NB4 (cell line): ENCODE measurements around the gene SMCO2.
A peak's percentile ranks its signal among the peaks of the same experiment; 100 is the strongest.

Source experiments
- DNase-seq: peaks from one replicate; pipeline ENCODE4 v3.0.0; 2010; ENCODE audit warnings: low read depth
- H3K4me3 ChIP-seq: one replicate; pipeline ENCODE4 v1.5.1; 2011; ENCODE audit warnings: mild to moderate bottlenecking, low read depth, low read length, moderate library complexity
- MYC ChIP-seq: IDR thresholded peaks from 2 replicates; pipeline ENCODE4 v1.6.1; 2011; ENCODE audit warnings: low read depth, low read length
- POLR2A ChIP-seq: IDR thresholded peaks from 2 replicates; pipeline ENCODE4 v1.6.1; 2011; ENCODE audit warnings: mild to moderate bottlenecking; ENCODE audit not compliant: insufficient read length; ENCODE audit errors: extremely low read depth
- TF ChIP-seq, protein P1 (sequence below): IDR thresholded peaks from 2 replicates; pipeline ENCODE4 v1.6.1; 2011; ENCODE audit warnings: low read depth, low read length
- TF ChIP-seq, protein P2 (sequence below): IDR thresholded peaks from one replicate; pipeline ENCODE4 v1.5.1; 2012; ENCODE audit warnings: low read depth, low read length

Gene SMCO2

DNA sequence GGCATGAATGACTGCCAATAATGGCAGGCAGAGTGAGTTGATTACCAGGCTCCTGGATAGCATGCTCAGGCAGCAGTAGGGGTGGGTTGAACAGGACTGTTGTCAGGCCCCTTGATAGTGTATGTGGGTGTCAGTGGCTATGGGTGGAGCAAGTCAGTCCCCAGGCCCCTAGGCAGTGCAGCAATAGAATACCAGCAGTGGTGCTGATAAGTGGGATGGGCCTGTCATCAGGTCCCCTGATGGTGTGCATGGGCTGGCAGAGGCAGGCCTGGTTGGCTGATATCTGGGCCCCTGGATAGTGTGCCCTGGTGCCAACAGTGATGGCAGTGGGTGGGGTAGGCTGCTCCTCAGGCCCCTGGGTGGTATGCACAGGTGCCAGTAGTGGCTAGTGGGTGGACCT is 32.4 kb downstream of the SMCO2 start:
- TF ChIP-seq, protein P1, sequence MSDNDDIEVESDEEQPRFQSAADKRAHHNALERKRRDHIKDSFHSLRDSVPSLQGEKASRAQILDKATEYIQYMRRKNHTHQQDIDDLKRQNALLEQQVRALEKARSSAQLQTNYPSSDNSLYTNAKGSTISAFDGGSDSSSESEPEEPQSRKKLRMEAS: no peak
- no peak overlapping the region for H3K4me3 ChIP-seq
- no peak for DNase-seq

DNA sequence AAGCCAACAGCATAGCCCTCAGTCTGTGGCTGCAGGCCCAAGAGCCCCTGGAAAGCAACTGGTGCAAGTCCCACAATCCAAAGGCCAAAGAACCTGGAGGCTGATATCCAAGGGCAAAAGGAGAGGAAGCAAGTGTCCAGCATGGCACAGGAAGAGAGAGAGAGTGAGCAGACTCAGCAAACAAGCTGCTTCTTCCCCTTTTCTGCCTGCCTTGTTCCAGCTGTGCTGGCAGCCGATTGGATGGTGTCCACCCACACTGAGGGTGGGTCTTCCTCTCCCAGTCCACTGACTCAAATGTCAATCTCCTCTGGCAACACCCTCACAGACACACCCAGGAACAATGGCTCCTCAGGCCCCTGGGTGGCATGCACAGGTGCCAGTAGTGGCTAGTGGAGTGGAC is 33.5 kb downstream of the SMCO2 start:
- no peak overlapping the region for H3K4me3 ChIP-seq
- TF ChIP-seq MYC: no peak
- TF ChIP-seq, protein P2, sequence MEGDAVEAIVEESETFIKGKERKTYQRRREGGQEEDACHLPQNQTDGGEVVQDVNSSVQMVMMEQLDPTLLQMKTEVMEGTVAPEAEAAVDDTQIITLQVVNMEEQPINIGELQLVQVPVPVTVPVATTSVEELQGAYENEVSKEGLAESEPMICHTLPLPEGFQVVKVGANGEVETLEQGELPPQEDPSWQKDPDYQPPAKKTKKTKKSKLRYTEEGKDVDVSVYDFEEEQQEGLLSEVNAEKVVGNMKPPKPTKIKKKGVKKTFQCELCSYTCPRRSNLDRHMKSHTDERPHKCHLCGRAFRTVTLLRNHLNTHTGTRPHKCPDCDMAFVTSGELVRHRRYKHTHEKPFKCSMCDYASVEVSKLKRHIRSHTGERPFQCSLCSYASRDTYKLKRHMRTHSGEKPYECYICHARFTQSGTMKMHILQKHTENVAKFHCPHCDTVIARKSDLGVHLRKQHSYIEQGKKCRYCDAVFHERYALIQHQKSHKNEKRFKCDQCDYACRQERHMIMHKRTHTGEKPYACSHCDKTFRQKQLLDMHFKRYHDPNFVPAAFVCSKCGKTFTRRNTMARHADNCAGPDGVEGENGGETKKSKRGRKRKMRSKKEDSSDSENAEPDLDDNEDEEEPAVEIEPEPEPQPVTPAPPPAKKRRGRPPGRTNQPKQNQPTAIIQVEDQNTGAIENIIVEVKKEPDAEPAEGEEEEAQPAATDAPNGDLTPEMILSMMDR: no peak
- TF ChIP-seq POLR2A: no peak
- TF ChIP-seq, protein P1: no peak
- DNase-seq: peak; percentile 69

DNA sequence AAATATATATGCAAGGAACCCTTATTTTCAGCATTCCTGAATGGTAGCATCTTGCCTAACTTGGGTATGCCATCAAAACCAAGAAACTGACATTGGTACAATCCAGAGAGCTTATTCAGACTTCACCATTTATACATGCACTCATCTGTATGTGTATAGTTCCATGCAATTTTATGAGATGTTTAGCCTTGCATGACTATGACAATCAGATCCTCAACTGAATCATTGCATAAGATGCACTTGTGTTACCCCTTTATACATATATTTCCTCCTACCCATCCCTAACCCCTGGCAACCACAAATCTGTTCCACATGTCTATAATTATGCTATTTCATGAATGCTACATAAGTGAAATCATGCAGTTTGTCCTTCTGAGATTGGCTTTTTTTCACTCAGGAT is 40.4 kb downstream of the SMCO2 start:
- no peak for DNase-seq
- TF ChIP-seq POLR2A (no peak), MYC (no peak)
- TF ChIP-seq, protein P1: no peak
- TF ChIP-seq, protein P2: no peak
- H3K4me3 ChIP-seq: no peak overlapping the region

DNA sequence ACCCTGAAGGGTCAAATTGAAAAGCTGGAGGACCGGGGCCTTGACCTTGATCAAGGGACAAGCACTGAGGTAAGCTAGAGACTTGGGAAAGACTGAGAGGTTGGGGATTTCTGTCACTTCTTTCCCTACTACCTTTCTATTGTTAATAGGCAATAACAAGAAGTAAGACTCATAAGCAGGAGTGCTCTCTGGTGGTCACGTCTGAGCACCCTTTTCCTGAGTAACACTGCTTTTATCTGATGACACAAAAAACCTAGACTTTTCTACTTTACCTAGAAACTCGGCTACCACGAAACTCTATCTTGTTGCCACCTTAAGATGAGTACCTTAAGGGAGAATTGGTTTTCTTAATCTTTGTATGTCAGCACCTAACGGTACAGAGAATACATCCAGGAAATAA is 41.9 kb downstream of the SMCO2 start:
- DNase-seq: no peak
- no peak overlapping the region for H3K4me3 ChIP-seq
- TF ChIP-seq MYC (no peak), POLR2A (no peak)
- TF ChIP-seq, protein P2: no peak
- TF ChIP-seq, protein P1: no peak

DNA sequence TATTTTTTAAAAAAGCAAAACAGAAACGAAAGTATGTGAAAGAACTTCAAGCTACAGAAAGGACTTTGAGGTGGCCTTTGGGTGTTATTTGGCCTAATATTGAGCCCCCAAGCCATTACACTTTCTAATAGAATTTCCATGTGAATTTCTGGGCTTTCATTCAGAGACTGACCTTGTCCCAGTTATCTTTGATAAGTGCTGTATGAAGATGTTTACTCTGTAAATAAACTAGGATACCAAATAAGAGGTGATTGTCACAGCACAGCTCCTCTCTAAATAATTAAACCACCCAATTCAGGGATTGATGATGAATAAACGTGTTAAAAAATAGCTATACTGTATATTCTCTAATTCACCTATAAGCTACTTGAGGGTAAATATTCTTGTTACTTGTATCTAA is 44.7 kb downstream of the SMCO2 start:
- DNase-seq: no peak
- TF ChIP-seq, protein P2: no peak
- TF ChIP-seq POLR2A (no peak), MYC (no peak)
- TF ChIP-seq, protein P1: no peak
- H3K4me3 ChIP-seq: no peak overlapping the region

DNA sequence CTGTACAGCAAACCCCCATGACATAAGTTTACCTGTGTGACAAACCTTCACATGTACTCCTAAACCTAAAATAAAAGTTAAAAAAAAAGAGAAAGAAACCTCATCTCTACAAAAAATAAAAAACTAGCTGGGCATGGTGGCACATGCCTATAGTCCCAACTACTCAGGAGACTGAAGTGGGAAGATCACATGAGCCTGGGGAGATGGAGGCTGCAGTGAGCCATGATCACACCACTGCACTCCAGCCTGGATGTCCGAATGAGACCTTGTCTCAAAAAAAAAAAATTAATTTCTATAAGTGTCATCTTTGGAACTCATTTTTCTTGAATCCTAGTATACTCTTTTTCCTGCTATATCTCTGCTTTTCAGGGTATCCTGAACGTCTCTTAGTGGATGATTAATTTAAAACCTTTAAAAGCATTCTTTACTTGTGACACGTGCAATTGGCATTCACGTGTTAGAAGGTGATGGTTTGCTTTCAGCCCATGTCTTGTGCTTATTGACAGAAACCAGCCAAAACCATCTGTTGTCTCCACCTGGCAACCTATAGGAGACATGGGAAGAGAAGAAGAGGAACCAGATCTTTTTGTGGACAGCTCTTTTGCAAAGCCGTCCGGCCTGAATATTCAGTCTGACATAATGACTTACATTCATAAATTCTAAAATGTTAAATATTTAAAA is 46.9 kb downstream of the SMCO2 start:
- H3K4me3 ChIP-seq: no peak overlapping the region
- TF ChIP-seq, protein P2: no peak
- no peak for TF ChIP-seq MYC
- TF ChIP-seq, protein P1: no peak
- TF ChIP-seq POLR2A: no peak
- DNase-seq: no peak
